Right atrium auricular region (tissue), 2 donors: ENCODE measurements around the gene TMEM80. TPM values are rescaled to one million over a fixed set of nuclear protein-coding genes. Genes with fewer than 3 reads are reported as not detected.

Experiments
- DNase-seq: peaks from one replicate; pipeline ENCODE4 v3.0.0-alpha.2; 2019; ENCODE audit warnings: low spot score
- H3K27ac ChIP-seq, 2 donors: fragments of 200-600 bp; sonication (generic); 1 replicate in 1 of 2; 2 replicates in 1 of 2; pipeline ENCODE4 v1.5.1; 2016 to 2019
- H3K27me3 ChIP-seq, 2 donors: fragments of 200-600 bp; sonication (generic); one replicate each; pipeline versions ENCODE4 v1.5.1 to v1.6.0; 2017 to 2019
- H3K36me3 ChIP-seq: fragments of 200-600 bp; sonication (generic); one replicate; pipeline ENCODE4 v1.5.1; 2016
- H3K4me1 ChIP-seq, 2 donors: fragments of 200-600 bp; sonication (generic); one replicate each; pipeline versions ENCODE4 v1.5.1 to v1.6.0; 2017 to 2019
- H3K4me3 ChIP-seq, 2 donors: fragments of 200-600 bp; sonication (generic); 1 replicate in 1 of 2; 2 replicates in 1 of 2; pipeline ENCODE4 v1.5.1; 2017 to 2019; ENCODE audit warnings: mild to moderate bottlenecking in 1 of 2, moderate library complexity in 1 of 2
- H3K9me3 ChIP-seq, 2 donors: fragments of 200-600 bp; sonication (generic); one replicate each; pipeline ENCODE4 v1.5.1; 2019
- CTCF ChIP-seq, 2 donors: fragments of 200-600 bp; sonication (generic); IDR thresholded peaks; one replicate each; pipeline ENCODE4 v1.5.1; 2019; ENCODE audit warnings: antibody characterized with exemption in 2 of 2
- total RNA-seq, 2 donors: library from RNA; depleted of rRNA; stranded (reverse); fragments of >200 nt; gene quantifications; one replicate each; pipeline ENCODE4 v1.1.0, GENCODE V29; 2016

TMEM80 gene
- total RNA-seq, 2 donors from 2014 or later = 12.5 to 20.7 TPM

GRCh38 chr11:655036-655726 lies 40.4 kb upstream of the TMEM80 start:
- Histone ChIP-seq H3K4me3 (no peak overlapping the region), H3K27ac (no peak overlapping the region), H3K27me3 (no peaks in the 10 kb centered on the region), H3K4me1 (no peaks in the 10 kb centered on the region), H3K36me3 (peaks cover 21% of the 10 kb centered on the region), H3K9me3 (no peaks in the 10 kb centered on the region)
- DNase-seq = no peak
- TF ChIP-seq CTCF (IDR thresholded peaks at IDR 0.05) = no peak

GRCh38 chr11:656426-656825 lies 39.2 kb upstream of the TMEM80 start:
- no peaks in the 10 kb centered on the region for H3K9me3 ChIP-seq
- no peak overlapping the region for H3K4me3 ChIP-seq
- H3K4me1 ChIP-seq = no peaks in the 10 kb centered on the region
- no peaks in the 10 kb centered on the region for H3K27me3 ChIP-seq
- DNase-seq = no peak
- no peak overlapping the region for H3K27ac ChIP-seq
- peaks cover 24% of the 10 kb centered on the region for H3K36me3 ChIP-seq
- no peak for TF ChIP-seq CTCF (IDR thresholded peaks at IDR 0.05)

GRCh38 chr11:656866-657265 lies 38.8 kb upstream of the TMEM80 start:
- Histone ChIP-seq H3K27ac (no peak overlapping the region), H3K9me3 (no peaks in the 10 kb centered on the region), H3K36me3 (peaks cover 24% of the 10 kb centered on the region), H3K4me1 (no peaks in the 10 kb centered on the region), H3K27me3 (no peaks in the 10 kb centered on the region), H3K4me3 (no peak overlapping the region)
- DNase-seq = no peak
- no peak for TF ChIP-seq CTCF (IDR thresholded peaks at IDR 0.05)

- Histone ChIP-seq H3K27ac (no peak overlapping the region), H3K9me3 (no peaks in the 10 kb centered on the region), H3K36me3 (peaks cover 24% of the 10 kb centered on the region), H3K4me1 (peaks cover 0 to 3% of the 10 kb centered on the region in 2 donors), H3K27me3 (no peaks in the 10 kb centered on the region), H3K4me3 (no peak overlapping the region)
- no peak for DNase-seq
- TF ChIP-seq CTCF (IDR thresholded peaks at IDR 0.05) = no peak
Observed at GRCh38 chr11:657691-658126, 37.9 kb upstream of the TMEM80 start.

GRCh38 chr11:659532-660085 lies 36.0 kb upstream of the TMEM80 start:
- peaks cover 0 to 5% of the 10 kb centered on the region in 2 donors for H3K4me1 ChIP-seq
- H3K36me3 ChIP-seq = peaks cover 24% of the 10 kb centered on the region
- no peak overlapping the region for H3K27ac ChIP-seq
- no peak for DNase-seq
- TF ChIP-seq CTCF (IDR thresholded peaks at IDR 0.05) = no peak
- no peaks in the 10 kb centered on the region for H3K27me3 ChIP-seq
- no peaks in the 10 kb centered on the region for H3K9me3 ChIP-seq
- no peak overlapping the region for H3K4me3 ChIP-seq
